DMS114 treated with DMSO at 0.1 percent for 48 hours (cell line): ENCODE measurements around the gene SEMA4G.
"Not testable (repeated sequence)": the region's sequence is repeated elsewhere in the genome, so short reads cannot be mapped to it uniquely, and the experiment has no call there.

ENCODE experiments used
- DNase-seq: peaks from one replicate; lab custom pipeline; 2025; ENCODE audit not compliant: unreplicated experiment; lab: John Stamatoyannopoulos, UW

The SEMA4G gene

DNA sequence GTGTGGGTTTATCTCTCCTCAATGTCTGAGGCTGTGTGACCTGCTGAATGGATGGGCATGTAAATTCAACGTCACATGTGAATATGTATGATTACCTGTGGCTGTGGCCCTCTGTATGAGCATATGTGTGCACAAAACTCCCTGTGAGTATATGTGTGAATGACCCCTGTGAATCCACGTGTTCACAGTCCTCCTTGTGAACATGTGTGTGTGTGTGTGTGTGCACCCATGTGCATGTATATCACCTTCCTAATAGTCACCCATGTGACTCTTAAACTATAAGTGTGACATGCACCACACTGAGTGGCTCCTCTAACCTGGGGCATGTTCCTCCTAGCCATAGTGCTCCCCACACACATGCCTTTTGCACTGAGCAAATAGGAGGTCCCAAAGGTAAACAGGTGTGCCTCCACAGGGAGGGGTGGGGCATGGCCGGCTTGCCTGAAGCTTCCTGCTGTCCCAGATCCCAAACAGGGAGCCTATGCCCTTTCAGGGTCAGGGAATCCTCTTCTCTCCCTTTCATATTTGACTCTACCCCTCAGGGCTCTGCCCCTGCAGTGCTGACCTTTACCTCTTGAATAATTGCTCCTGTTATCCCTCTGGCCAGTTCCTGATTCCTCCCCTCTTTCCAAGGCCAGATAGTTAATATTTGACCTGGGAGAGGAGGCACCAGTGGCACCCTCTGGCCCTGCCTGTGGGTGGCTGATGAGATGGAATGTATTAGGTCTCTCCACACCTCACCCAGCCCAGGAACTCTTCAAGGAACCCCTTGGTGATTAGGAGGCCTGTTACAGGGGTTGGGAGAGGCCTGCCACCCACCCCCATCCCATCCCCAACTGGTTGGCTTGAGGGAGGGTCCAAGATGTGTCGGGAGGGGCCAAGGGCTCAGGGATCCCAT lies 1.9 kb downstream of the SEMA4G start:
- DNase-seq: no peak

DNA sequence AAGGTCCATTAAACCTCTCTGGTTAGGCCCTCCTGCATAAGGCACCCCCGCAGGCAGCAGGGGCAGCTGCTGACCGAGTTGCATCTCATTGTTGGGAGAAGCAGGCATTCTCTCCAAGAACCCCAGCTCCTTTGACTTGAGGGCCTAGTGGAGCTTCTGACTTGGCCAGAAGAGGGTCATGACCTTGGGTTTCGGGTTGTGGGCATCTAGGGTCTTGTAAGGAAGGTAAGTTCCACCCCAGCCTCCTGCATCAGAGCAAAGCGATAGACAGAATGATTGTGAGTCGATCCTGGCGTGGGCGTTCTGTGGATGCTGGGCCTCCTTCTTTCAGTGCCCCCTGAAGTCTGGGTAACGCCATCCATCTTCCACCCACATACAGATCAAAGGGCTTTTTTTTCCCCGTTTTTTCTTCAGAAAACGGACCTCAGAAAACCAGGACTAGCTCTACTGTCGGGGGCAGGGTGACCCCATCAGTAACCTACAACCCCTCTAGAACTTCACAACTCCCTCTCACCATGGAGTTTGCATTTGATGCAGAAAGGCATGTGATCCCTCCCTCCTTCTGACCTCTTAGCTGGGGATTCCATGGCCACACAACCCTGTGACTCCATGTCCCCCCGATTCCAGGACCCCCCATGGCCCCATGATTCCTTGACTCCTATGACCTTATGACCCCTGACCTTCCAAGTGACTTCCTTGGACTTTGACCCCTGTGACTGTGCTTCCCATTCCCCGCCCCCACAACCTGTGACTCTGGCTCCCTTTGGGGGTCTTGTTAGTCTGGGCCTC lies 3.0 kb downstream of the SEMA4G start:
- DNase-seq: no peak

DNA sequence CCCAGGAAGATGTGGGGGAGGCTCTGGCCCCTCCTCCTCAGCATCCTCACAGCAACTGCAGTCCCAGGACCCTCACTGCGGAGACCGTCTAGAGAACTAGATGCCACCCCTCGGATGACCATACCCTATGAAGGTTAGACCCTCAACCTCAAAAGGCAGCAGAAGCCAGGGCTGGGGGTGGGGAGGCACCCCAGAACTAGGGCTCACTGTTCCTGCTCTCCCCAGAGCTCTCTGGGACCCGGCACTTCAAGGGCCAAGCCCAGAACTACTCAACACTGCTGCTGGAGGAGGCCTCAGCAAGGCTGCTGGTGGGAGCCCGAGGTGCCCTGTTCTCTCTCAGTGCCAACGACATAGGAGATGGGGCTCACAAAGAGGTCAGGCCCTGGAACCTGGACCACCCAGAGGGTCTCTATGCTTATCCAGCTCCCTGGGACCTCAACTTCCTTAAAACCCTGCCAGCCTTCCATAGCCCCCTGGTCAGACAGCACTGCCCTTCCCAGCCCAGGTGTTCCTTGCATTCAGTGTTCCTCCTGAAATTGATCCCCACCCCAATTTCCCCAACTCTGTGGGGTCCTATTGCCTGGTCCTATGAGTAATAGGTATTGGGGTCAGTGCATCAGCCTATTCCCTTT lies 3.7 kb downstream of the SEMA4G start:
- DNase-seq: no peak

DNA sequence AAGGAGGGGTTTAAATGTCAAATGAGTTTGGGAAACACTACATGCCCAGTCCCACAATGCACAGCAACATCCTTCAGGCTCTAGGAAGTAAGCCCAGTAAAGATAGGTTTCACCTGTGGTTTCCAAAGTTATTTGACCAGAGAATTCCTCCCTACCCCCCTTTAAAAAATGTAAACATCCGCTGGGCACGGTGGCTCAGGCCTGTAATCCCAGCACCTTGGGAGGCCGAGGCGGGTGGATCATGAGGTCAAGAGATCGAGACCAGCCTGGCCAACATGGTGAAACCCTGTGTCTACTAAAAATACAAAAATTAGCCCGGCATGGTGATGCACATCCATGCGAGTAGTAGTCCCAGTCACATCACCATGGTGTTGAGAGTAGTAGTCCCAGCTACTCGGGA lies 6.1 kb downstream of the SEMA4G start:
- DNase-seq: not testable (repeated sequence)

DNA sequence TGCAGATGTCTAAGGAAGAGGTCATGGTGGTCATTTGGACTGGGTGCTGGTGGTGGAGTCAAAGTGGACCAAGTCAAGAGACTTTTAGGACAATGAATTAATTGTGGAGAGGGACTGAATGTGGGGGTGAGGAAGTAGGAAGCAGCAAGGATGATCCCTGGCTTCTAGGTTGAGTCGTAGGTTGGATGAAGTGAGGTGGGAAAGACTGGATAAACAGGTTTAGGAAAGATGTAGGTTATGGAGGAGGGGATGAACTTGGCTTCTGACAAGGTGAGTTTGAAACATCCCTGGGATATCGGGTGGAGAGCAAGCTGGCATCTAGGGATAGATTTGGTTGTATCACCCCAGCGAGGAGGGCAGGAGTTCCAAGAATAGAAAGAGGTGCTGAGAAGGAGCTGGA lies 7.6 kb downstream of the SEMA4G start:
- no peak for DNase-seq

DNA sequence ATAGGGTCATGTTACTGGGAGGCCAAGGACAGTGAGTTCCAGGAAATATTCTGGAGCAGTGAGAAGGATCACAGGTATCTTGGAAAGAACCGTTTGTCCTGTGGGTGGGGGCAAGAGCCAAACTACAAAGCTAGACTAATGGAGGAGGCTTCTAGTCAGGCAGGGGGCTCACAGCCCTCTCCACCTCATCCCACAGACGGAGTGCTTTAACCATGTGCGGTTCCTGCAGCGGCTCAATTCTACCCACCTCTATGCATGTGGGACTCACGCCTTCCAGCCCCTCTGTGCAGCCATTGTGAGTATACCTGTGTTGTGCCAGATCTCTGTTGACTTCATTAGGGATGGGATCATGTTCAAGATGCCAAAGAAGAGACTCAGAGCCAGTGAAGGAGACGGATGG lies 8.1 kb downstream of the SEMA4G start:
- no peak for DNase-seq

DNA sequence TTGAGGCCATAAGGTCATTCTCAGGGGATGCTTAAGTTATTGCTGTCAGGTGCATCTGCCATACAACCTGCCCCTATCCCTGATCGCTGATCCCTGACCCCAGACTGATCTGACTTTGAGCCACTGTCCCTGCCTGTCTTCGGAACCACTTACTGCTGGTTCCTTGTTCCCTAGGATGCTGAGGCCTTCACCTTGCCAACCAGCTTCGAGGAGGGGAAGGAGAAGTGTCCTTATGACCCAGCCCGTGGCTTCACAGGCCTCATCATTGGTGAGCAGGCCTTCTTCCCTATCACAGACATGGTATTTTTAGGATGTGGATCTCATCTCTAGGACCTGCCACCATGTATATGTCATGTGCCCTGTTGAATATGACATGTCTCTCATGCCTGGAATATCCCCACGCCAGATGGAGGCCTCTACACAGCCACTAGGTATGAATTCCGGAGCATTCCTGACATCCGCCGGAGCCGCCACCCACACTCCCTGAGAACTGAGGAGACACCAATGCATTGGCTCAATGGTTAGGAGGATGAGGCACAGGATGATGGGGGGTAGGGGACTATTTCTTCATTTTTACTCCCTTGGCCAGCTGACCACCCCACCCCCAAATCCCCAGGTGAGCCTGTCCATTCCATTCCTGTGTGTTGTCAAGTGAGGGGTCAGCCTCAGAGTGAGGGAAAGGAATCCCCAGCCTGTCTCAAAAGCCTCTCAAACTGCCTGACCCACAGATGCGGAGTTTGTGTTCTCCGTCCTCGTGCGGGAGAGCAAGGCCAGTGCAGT lies 9.0 kb downstream of the SEMA4G start:
- DNase-seq: no peak

DNA sequence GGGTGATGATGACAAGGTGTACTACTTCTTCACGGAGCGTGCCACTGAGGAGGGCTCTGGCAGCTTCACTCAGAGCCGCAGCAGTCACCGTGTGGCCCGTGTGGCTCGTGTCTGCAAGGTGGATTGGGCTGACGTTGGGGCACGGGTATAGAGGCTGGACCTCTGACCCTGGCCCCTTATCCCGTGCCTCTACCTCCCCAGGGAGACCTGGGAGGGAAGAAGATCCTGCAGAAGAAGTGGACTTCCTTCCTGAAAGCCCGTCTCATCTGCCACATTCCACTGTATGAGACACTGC lies 9.5 kb downstream of the SEMA4G start:
- no peak for DNase-seq

DNA sequence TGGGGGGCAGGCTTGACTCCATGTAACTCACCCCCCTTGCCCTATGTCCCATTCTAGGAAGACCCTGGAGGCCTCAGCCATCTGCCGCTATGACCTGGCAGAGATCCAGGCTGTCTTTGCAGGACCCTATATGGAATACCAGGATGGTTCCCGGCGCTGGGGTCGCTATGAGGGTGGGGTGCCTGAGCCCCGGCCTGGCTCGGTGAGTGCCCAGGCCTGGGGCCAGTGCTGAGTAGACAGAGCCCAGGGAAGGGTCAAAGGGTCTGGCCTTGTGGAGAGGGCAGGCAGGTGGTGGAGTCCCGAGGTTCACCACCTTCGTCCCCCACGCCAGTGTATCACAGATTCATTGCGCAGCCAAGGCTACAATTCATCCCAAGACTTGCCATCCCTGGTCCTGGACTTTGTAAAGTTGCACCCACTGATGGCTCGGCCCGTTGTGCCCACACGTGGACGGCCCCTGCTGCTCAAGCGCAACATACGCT lies 10.5 kb downstream of the SEMA4G start:
- no peak for DNase-seq

DNA sequence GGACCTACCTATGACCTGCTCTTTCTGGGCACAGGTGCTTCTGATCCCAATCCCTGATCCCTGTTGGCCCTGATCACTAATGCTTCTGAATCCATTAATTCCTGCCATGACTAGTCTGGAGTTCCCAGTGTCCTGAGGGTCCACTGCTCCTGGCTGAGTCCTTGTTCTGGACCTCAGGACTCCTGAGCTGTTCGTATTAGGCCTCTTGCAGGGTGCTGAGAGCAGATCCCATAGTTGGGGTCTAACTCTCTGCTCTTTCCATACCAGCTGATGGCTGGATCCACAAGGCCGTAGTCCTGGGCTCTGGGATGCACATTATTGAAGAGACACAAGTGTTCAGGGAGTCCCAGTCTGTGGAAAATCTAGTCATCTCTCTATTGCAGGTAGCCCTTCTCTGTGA lies 11.0 kb downstream of the SEMA4G start:
- no peak for DNase-seq

DNA sequence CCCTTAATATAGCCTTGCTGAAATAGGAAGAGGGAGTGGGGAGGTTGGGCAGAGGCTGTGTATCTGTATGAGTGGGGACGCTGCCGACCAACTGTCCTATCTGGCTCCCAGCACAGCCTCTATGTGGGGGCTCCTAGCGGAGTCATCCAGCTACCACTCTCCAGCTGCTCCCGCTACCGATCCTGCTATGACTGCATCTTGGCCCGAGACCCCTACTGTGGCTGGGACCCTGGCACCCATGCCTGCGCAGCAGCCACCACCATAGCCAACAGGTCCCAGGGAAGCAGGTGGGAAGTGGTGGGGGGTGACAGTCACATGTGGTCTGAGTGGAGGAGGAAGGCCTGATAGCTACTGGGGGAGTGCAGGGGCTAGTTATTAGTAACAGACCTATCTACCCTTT lies 11.4 kb downstream of the SEMA4G start:
- DNase-seq: no peak

DNA sequence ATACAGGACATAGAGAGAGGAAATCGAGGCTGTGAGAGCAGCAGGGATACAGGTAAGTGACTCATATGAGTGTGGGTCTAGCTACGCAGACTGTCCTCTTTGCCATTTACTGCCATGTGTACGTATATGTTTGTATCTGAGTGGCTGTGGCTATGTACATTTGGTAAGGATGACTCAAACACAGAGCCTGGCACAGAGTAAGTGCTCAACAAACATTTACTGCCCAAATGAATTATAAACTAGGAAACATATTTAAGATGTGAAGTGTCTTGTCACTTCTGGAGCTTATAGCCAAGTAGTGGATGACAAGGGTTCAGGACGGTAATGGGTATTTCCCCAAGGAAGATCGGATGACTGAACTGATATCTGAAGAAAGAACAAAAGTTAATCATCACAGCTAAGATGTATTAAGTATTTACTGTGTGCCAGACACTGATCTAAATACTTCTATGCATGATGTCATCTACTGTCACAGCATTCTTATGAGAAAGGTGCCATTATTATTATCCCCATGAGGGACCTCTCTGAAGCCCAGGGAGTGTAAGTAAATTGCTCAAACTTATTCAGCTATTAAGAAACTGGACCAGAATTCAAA lies 12.0 kb downstream of the SEMA4G start:
- no peak for DNase-seq

DNA sequence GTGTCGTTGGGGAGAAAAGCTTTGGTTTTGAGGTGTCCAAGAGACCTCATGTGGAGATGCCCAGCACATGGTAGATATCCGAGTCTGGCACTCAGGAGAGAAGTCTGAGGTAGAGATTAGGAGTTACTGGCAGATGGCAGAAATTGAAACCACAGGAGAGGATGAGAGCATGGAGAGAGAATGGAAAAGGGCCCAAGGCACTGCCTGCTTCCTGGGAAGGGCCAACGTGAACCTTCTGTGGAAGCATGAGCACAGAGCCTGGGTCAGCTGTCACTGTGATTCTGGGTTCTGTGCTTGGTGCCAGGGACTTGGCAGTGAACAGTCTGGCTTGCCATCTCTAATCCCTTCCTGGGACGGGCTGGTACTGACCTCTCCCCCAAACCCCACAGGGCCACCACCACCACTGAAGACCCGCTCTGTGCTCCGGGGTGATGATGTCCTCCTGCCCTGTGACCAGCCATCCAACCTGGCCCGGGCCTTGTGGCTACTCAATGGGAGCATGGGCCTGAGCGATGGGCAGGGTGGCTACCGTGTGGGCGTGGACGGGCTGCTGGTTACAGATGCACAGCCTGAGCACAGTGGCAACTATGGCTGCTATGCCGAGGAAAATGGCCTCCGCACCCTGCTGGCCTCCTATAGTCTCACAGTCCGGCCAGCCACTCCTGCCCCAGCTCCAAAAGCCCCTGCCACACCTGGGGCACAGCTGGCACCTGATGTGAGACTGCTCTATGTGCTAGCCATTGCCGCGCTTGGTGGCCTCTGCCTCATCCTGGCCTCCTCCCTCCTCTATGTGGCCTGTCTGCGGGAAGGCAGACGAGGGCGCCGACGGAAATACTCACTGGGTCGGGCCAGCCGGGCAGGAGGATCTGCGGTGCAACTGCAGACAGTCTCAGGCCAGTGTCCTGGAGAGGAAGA lies 13.9 kb downstream of the SEMA4G start:
- no peak for DNase-seq

DNA sequence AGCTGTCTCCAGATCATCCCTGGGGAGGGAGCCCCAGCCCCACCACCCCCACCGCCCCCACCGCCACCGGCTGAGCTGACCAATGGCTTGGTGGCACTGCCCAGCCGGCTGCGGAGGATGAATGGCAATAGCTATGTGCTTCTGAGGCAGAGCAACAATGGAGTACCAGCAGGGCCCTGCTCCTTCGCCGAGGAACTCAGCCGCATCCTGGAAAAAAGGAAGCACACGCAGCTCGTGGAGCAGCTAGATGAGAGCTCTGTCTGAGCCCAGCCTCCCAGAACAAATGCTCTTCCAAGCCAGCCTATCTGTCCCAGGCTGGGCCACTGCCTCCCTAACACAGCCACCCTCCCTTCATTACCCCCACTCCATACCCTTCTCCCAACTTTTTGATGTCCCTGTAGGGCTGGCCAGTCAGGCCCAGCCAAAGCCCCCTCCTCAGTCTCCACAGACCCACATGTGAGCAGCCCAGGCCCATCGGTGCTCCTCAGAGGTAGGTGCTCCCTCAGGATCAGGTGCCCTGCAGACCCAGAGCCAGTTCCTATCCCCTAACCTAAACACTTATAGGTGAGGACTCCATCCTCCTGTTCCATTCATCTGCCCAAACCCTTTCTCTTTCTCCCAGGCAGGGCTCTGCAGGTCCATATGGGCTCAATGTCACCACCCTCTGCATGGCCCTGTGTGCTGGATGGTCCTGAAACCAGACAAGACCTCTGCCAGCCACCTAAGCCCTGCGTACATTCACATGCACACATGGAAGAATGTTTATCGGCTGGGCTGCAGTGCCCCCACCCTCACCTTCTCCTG lies 14.8 kb downstream of the SEMA4G start:
- DNase-seq: no peak

DNA sequence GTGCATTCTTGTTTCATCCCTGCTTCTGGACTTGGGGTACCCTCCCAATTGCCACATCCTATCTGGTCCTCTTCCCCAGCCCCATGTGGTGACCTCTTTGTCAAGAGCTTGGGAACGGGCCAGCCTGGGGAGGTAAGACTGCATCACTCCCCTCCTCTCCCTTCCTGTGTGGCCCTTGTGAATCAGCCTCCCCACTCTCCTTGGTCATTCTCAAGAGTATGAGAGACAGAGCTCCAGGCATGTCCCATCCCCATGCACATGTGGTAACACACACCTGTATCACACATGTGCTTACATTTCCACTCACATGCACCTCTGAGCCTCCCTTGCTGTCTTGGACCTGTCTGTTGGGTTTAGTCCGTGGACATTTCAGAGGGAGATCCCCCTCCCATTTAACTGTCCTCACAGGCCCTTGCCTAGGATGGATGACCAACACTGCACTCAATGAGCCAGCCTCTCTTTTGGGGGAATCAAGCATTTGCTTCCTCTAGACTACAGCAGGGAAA lies 15.4 kb downstream of the SEMA4G start:
- no peak for DNase-seq

DNA sequence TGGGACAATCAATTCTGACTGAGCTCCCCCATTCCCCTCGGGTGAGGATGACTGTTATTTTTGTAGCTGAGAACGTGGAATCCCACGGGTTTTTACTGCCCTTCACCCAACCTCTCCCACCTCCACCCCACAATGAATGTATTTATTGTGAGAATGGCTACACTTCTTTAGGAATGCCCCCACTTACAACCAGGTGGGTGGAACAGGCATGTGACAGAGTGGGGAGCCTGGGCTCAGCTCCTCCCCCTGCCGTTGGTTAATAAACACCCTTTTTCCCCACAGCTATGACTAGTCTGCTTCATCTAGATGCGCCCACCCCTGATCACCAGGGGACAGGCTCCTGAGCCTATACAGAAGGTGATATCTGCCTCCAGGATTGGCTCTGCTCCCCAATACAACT lies 16.0 kb downstream of the SEMA4G start:
- no peak for DNase-seq

DNA sequence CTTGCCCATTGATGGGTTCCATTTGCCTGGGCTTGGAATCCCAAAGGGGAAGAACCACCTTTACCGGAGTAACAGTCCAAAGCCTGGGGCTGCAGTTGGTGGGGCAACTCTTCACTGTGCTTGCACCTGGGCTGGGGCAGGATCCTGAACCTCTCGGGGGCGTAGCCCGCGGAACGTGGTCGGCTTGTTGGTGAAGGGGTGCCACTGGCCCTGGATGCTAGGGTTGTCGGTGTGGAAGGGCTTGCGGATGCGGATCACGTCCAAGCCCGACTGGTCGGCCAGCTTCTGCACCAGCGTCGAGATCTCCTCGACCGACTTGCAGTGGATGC lies 17.3 kb downstream of the SEMA4G start:
- no peak for DNase-seq

DNA sequence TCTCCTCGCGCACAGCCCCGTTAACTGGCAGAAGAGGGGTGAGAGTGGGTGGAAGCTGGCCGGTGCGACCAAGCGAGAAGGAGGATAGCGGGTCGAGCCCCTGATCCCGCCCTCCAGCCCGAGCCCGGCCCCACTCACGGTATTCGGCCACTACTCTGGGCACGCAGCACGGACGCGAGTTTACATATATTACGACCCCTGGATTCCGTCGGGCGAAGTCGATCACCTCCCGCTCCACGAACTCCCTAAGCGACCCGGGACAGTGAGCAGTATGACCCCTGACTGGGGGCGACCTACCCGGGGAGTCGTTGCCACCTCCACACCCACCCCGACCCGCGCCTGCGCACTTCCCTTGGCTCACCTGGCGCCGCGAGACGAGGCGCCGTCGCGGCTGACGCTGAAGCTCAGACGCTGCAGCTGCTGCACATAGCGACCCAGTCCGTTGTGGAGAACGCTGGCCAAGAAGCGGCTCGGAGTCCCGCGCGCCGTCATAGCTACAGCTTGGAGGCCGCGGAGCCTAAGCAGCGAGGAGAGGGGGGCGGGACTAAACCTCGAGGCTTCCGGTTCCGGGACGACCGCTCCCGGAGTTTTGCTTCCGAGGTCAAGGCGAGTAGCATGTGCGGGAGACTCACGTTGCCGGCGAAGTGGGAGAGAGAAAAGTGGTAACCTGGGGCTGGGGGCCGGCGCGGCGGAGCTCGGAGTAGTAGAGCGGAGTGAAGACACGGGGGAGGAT lies 17.8 kb downstream of the SEMA4G start, which contains the start of the genes MRPL43 and TWNK:
Gene MRPL43, minus strand, starts transcription at position 546 of the 733 bp plus-strand sequence. Its CDS starts 54 bp downstream, at position 492.
Gene TWNK, plus strand, starts transcription at position 592 of the 733 bp plus-strand sequence. CDS start 668 bp downstream, outside the sequence.
- peak; percentile 82 for DNase-seq
